HG03575 (cell line): ENCODE results near the gene PHB1.
"Not testable (repeated sequence)": the region's sequence is repeated elsewhere in the genome, so short reads cannot be mapped to it uniquely, and the experiment has no call there.

Source experiments
- ATAC-seq: cut with Tn5 transposase; IDR thresholded peaks from one replicate; pipeline ENCODE4 v1.9.1; 2021; ENCODE audit not compliant: unreplicated experiment, insufficient number of reproducible peaks, low FRiP score; ENCODE audit errors: extremely low read depth

The PHB1 gene

DNA sequence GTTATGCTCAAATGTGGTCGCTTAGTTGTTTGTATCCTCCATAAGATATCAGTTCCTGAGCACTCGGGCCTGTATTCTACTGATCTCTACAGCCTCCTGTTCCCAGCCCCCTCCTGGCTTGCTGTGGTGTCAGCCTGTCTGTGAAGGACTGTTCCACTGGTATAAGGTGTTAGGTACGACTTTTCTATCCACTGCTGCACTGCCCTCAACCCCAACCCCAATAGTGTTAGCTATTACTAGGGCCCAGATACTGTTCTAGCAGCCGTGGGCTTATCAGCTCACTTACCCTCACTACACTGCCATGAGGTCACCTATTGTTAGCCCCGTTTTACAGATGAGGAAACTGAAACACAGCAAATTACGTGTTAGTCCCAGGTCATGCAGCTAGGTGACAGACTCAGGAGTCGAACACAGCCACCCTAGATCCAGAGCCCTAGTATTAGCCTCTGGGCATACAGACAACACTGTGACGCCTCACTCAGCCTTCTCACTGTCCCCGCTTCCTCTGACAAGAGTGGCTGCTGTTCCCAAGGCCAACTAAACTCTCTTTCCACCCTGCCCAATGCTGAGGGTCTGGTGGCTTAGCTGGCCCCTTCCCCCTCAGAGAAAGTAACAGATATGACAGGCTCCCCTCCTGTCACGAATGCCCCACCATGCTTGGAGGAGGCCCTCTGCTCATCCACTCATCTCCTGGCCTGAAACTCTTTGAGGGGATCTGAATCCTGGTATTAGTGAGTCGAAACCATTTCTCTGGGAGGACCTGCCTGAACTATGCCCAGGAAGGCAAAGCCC lies 27.0 kb downstream of the PHB1 start:
- ATAC-seq = no peak

- ATAC-seq = no peak
Measured at GRCh38 chr17:49386373-49386772, 28.3 kb downstream of the PHB1 start.

GRCh38 chr17:49384951-49385350 lies 29.7 kb downstream of the PHB1 start:
- ATAC-seq = no peak

DNA sequence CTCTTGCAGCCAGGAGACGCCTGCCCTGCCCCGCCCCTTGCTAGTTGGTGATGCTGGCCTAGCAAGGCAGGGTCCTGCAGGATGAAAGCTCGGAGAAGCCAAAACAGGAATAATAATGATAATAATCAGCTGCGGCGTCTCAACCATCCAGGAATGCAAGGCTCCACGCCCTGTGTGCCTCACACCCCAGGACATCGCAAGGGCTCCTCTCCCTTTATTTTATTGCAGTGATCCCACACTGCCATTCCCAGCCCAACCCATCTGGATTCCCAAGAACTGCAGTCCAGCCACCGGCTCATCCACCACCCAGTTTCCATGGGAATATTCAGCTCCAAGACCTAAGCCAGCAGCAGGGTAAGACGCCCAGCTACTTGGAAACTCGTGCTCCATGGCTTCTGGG lies 31.6 kb downstream of the PHB1 start:
- ATAC-seq = no peak

- ATAC-seq = no peak
Measured at GRCh38 chr17:49382556-49382955, 32.1 kb downstream of the PHB1 start.

GRCh38 chr17:49381793-49382192 lies 32.9 kb downstream of the PHB1 start:
- ATAC-seq = no peak

GRCh38 chr17:49381033-49381432 lies 33.6 kb downstream of the PHB1 start:
- no peak for ATAC-seq

GRCh38 chr17:49379926-49380325 lies 34.8 kb downstream of the PHB1 start:
- ATAC-seq = no peak

DNA sequence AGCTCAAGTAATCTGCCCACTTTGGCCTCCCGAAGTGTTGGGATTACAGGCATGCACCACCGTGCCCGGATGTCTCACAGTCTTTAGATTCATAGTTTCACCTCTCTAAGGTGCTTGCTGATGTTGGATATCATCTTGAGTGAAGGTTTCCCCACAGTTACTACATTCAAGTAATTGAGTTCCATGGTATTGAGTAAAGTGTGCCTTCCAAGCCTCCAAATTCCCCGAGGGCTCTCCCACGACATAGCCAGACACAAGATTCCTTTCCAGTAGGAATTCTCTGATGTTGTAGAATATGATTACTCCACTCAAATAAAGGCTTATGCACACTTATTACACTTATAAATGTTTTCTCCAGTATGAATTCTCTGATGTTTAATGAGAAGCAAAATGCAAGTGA lies 36.4 kb downstream of the PHB1 start:
- ATAC-seq = no peak

- ATAC-seq = no peak
Measured at GRCh38 chr17:49375544-49375943, 39.1 kb downstream of the PHB1 start.

DNA sequence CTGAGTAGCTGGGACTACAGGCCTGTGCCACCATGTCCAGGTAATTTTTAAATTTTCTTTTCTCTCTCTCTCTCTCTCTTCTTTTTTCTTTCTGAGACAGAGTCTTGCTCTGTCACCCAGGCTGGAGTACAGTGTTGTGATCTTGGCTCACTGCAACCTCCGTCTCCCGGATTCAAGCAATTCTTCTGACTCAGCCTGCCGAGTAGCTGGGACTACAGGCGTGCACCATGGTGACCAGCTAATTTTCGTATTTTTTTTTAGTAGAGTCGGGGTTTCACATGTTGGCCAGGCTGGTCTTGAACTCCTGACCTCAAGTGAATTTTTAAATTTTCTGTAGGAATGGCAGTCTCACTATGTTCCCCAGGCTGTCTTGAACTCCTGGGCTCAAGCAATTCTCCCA lies 41.6 kb downstream of the PHB1 start:
- no peak for ATAC-seq

DNA sequence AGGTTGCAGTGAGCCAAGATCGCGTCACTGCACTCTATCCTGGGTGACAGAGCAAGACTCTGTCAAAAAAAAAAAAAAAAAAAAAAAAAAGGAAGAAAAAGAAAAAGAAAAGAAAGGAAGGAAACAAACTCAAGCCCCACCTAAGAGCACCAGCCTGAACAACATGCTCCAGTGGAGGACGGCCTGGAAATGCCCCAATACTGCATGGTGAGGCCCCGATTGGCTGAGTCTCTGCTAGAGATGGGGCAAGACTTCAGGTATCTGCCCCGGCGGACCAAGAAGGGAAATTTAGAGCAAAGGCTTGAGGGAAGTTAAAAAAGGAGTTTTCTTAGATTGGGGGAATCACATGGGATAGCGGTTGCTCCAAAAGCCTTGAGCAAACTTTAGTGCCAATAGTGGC lies 42.3 kb downstream of the PHB1 start:
- ATAC-seq = no peak

DNA sequence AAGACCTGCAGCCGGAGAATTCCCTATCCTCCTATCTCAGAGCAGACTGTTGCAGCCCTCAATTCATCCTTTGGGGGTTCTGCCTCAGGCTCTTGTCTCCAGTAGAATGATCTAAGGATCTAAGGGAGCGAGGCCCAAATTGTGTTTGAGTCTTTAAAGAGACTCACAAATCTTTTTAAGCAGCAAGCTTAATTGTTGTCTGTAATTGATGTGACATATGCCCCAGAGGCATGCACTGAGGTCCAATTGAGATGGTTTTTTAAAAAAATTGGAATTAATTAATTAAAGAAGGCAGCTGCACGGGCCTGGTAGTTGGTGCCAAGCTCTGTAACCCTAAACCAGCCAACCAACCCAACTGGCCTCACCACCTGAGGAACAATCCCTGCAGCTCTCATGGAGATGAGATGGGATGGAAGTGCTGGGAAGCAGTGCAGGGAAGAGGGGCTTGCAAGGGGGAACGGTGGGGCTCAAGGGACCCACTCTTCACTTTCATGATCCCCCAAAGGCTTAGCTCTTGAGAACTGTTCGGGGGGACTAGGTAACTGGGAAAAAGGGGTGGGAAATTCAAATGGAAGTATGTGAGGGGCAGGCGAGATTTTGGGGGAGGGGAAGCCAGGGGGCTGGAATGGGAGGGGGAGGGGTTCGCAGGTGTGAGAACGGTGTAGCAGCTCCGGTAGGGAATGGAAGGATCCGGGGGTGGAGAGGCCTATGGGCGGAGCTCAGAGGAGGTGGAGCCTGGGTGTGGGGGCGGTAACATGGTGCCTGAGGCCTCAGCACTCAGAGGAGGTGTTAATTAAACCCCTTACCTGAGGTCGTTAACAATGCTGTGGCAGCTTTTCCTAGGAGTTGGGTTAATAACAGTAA lies 43.5 kb downstream of the PHB1 start:
- no peak for ATAC-seq

- ATAC-seq = no peak
Measured at GRCh38 chr17:49369760-49370159, 44.9 kb downstream of the PHB1 start.

- no peak for ATAC-seq
Measured at GRCh38 chr17:49369089-49369488, 45.6 kb downstream of the PHB1 start.

DNA sequence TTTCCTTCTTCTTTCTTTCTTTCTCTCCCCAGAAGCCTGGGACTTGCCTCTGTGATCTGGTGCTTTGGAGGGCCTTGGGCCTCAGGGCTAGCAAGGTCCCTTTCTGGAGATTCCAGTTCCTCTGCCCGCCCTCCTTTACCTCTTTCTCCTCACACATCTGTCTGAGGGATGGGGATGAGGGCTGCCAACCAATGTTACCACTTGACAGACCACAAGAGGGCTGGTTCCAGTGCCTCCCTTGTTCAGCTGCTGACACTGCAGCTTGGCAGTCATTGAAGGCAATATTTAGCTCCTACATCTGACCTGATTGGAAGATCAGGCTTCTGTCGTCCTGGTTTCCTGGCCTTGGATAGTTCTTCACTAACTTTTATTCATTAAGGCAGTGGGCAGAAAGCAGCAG lies 49.0 kb downstream of the PHB1 start:
- no peak for ATAC-seq

GRCh38 chr17:49365126-49365525 lies 49.6 kb downstream of the PHB1 start:
- ATAC-seq = not testable (repeated sequence)

GRCh38 chr17:49364119-49364518 lies 50.6 kb downstream of the PHB1 start:
- ATAC-seq = no peak

- no peak for ATAC-seq
Measured at GRCh38 chr17:49363251-49363650, 51.4 kb downstream of the PHB1 start.

DNA sequence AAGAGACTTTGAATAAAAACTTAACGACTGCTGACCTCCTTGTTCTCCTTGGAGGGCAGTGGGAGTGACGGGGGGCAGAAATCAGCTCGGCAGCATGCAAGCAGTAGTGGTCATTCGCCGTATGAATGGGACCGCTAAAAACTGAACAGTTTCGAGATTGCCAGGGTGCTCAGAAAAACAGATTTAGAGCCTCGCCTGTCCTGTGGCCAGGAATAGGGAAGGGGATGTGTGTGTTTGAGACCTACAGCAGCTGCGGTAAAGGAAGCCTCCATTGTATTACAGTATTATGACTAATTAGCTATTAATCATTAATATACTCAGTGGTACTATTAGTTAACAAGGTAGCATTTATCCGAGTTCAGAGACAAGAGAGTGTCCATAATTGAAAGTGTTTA lies 52.0 kb downstream of the PHB1 start:
- ATAC-seq = no peak
